K562 (cell line): ENCODE data around the gene PLCB3. TPM values are rescaled to one million over a fixed set of nuclear protein-coding genes. Genes with fewer than 3 reads are reported as not detected.

ENCODE experiments used
- ATAC-seq: fragments of 200-7000 bp; cut with Tn5 transposase; 3 replicates; pipeline ENCODE4 v1.9.1; 2020; ENCODE audit warnings: moderate library complexity
- BruUV-seq: library from RNA; stranded (reverse); fragments of 400-500 nt; replicated peaks from 2 replicates; lab custom pipeline; 2021; lab: Mats Ljungman, UMichigan
- CTCF ChIA-PET: fragments of 300-600 bp; formaldehyde crosslinking; extraction: SDS; loops from one replicate; lab custom pipeline; 2021; ENCODE audit warnings: low intra/inter-chr PET ratio; lab: Yijun Ruan, JAX
- POLR2A ChIA-PET: fragments of 300-600, 350-650 bp; sonication (Branson Sonifier 250); formaldehyde crosslinking; extraction: SDS; loops from one replicate; lab custom pipeline; 2021; ENCODE audit warnings: antibody characterized with exemption, inconsistent platforms; lab: Yijun Ruan, JAX
- DNase-seq, 4 experiments: peaks; one replicate each; pipeline versions ENCODE4 v3.0.0 to v3.0.0-alpha.2; 2011 to 2018; ENCODE audit warnings: low spot score in 3 of 4, mixed read lengths in 3 of 4; ENCODE audit errors: extremely low read depth in 1 of 4
- FAIRE-seq: peaks from 2 replicates; lab custom pipeline; 2011; peaks lifted over from hg19 to GRCh38; lab: Jason Lieb, UNC
- H2AFZ ChIP-seq: 2 replicates; pipeline ENCODE4 v1.6.0; 2011; ENCODE audit warnings: low read depth, low read length, control low read depth, inconsistent platforms
- H3K27ac ChIP-seq: fragments of 200-600 bp; 3 replicates; pipeline ENCODE4 v1.8.0; 2011; ENCODE audit warnings: low read depth, mild to moderate bottlenecking, control low read depth, inconsistent platforms, low read length, moderate library complexity, mixed read lengths; ENCODE audit errors: extremely low read depth
- H3K27me3 ChIP-seq, 2 experiments: fragments of 300-600 bp in 1 of 2; 2 replicates in 1 of 2; 3 replicates in 1 of 2; pipeline versions ENCODE4 v1.6.0 to v1.8.0; 2011; ENCODE audit warnings: inconsistent platforms in 2 of 2, low read length in 2 of 2, mild to moderate bottlenecking in 1 of 2, mixed read lengths in 1 of 2, moderate library complexity in 1 of 2; ENCODE audit not compliant: control insufficient read depth in 2 of 2, insufficient read depth in 2 of 2
- H3K36me3 ChIP-seq: fragments of 300-600 bp; 3 replicates; pipeline ENCODE4 v1.8.0; 2011; ENCODE audit warnings: mild to moderate bottlenecking, low read length, inconsistent platforms; ENCODE audit not compliant: control insufficient read depth, insufficient read depth
- H3K4me1 ChIP-seq, 2 experiments: fragments of 200-600 bp in 1 of 2; replicated peaks in 1 of 2; 2 replicates in 1 of 2; 3 replicates in 1 of 2; pipeline versions ENCODE4 v1.5.1 to v1.8.0; 2011; ENCODE audit warnings: inconsistent platforms in 2 of 2, low read length in 2 of 2, mild to moderate bottlenecking in 1 of 2, mixed read lengths in 1 of 2, moderate library complexity in 1 of 2; ENCODE audit not compliant: control insufficient read depth in 2 of 2, insufficient read depth in 2 of 2
- H3K4me2 ChIP-seq: 2 replicates; pipeline ENCODE4 v1.6.1; 2011; ENCODE audit warnings: low read length, control low read depth, inconsistent platforms, mixed read lengths; ENCODE audit not compliant: insufficient read depth
- H3K4me3 ChIP-seq: fragments of 200-600 bp; sonication (generic), shearing (Covaris generic); 2 replicates; pipeline ENCODE4 v1.5.1; 2016; ENCODE audit warnings: control low read depth, inconsistent platforms
- H3K79me2 ChIP-seq: fragments of 200-600 bp; 3 replicates; pipeline ENCODE4 v1.8.0; 2011; ENCODE audit warnings: low read length, inconsistent platforms; ENCODE audit not compliant: control insufficient read depth, insufficient read depth
- H3K9ac ChIP-seq, 2 experiments: 2 replicates each; pipeline versions ENCODE4 v1.6.0 to v1.6.1; 2011; ENCODE audit warnings: low read depth in 2 of 2, low read length in 2 of 2, control low read depth in 1 of 2, inconsistent platforms in 1 of 2, mild to moderate bottlenecking in 1 of 2, mixed read lengths in 1 of 2; ENCODE audit not compliant: insufficient read depth in 1 of 2
- H3K9me1 ChIP-seq: one replicate; pipeline ENCODE4 v1.6.0; 2011; ENCODE audit warnings: inconsistent platforms, mild to moderate bottlenecking, low read length, moderate library complexity; ENCODE audit not compliant: control insufficient read depth, insufficient read depth
- H3K9me3 ChIP-seq: replicated peaks from 2 replicates; pipeline ENCODE4 v1.5.1; 2011; ENCODE audit warnings: low read depth, low read length, inconsistent platforms; ENCODE audit not compliant: control insufficient read depth, insufficient read depth
- H4K20me1 ChIP-seq: replicated peaks from 2 replicates; pipeline ENCODE4 v1.6.1; 2011; ENCODE audit warnings: low read length, inconsistent platforms, mixed read lengths; ENCODE audit not compliant: control insufficient read depth, insufficient read depth
- CC2D1A ChIP-seq: fragments of 450-650 bp; IDR thresholded peaks from 2 replicates; pipeline ENCODE4 v1.6.1; 2017; ENCODE audit warnings: mild to moderate bottlenecking
- CREM ChIP-seq: IDR thresholded peaks from 2 replicates; pipeline ENCODE4 v1.6.1; 2014; ENCODE audit warnings: antibody characterized with exemption, low read depth
- DACH1 ChIP-seq: fragments of 450-650 bp; IDR thresholded peaks from 2 replicates; pipeline ENCODE4 v1.6.1; 2018; ENCODE audit not compliant: partially characterized antibody
- E4F1 ChIP-seq: fragments of 250-450 bp; sonication (Bioruptor Pico); IDR thresholded peaks from 2 replicates; pipeline ENCODE4 v1.5.0; 2021; ENCODE audit warnings: mild to moderate bottlenecking, borderline replicate concordance
- ELF4 ChIP-seq: fragments of 450-650 bp; formaldehyde crosslinking; IDR thresholded peaks from 2 replicates; pipeline ENCODE4 v1.4.0; 2022; ENCODE audit warnings: missing genetic modification characterization
- EP300 ChIP-seq: IDR thresholded peaks from 2 replicates; pipeline ENCODE4 v1.6.1; 2012; ENCODE audit warnings: low read length, improper control_type of control experiment
- HMGN3 ChIP-seq: IDR thresholded peaks from 2 replicates; pipeline ENCODE4 v1.6.1; 2011; ENCODE audit warnings: borderline replicate concordance, low read depth, mild to moderate bottlenecking, mixed read lengths, low read length; ENCODE audit not compliant: insufficient read length; ENCODE audit errors: extremely low read depth
- MAFG ChIP-seq: fragments of 450-650 bp; conservative IDR thresholded peaks from 2 replicates; pipeline ENCODE4 v1.6.1; 2016; ENCODE audit warnings: missing genetic modification characterization, missing compliant biosample characterization
- MYC ChIP-seq, 2 experiments: fragments of 250-450 bp in 1 of 2; sonication (Bioruptor Pico) in 1 of 2; IDR thresholded peaks; 2 replicates each; pipeline versions ENCODE4 v1.5.1 to v1.6.1; 2012 to 2021; ENCODE audit warnings: low read depth in 2 of 2, borderline replicate concordance in 1 of 2, improper control_type of control experiment in 1 of 2, low read length in 1 of 2, mild to moderate bottlenecking in 1 of 2, moderate library complexity in 1 of 2
- NCOR1 ChIP-seq: fragments of 450-650 bp; IDR thresholded peaks from 2 replicates; pipeline ENCODE4 v1.6.1; 2016; ENCODE audit warnings: mild to moderate bottlenecking, moderate library complexity
- NFRKB ChIP-seq: fragments of 450-650 bp; IDR thresholded peaks from 2 replicates; pipeline ENCODE4 v1.6.1; 2016; ENCODE audit warnings: low read depth
- NUFIP1 ChIP-seq: fragments of 450-650 bp; IDR thresholded peaks from 2 replicates; pipeline ENCODE4 v1.6.1; 2018; ENCODE audit not compliant: partially characterized antibody
- PHF8 ChIP-seq: fragments of 200-600 bp; sonication (generic); IDR thresholded peaks from 2 replicates; pipeline ENCODE4 v1.6.1; 2012; ENCODE audit warnings: mixed run types, mild to moderate bottlenecking, inconsistent platforms, low read length, moderate library complexity, borderline replicate concordance
- PRMT5 ChIP-seq: sonication (generic); formaldehyde crosslinking; IDR thresholded peaks from 2 replicates; pipeline ENCODE4 v1.5.0; 2020; ENCODE audit warnings: missing genetic modification reagents
- RBBP5 ChIP-seq: fragments of 200-600 bp; sonication (generic); IDR thresholded peaks from 2 replicates; pipeline ENCODE4 v1.6.1; 2012; ENCODE audit warnings: borderline replicate concordance, mild to moderate bottlenecking, low read length, control low read depth, inconsistent platforms; ENCODE audit not compliant: insufficient read depth, poor library complexity, severe bottlenecking
- ZNF134 ChIP-seq: fragments of 250-450 bp; sonication (Bioruptor Pico); conservative IDR thresholded peaks from 2 replicates; pipeline ENCODE4 v1.4.0; 2020
- WGBS: fragments of 100-300 bp; shearing (Covaris generic); methylation state at CpG from one replicate; pipeline ENCODE4 v1.1.6; 2016; ENCODE audit warnings: low coverage, mixed read lengths; ENCODE audit not compliant: insufficient coverage; ENCODE audit errors: missing lambda C conversion rate; 5-methylcytosine and 5-hydroxymethylcytosine counted together
- in situ Hi-C: fragments of 300-500 bp; cut with MboI; formaldehyde crosslinking; loops from 4 replicates; pipeline ENCODE4 v1.15.0; 2018; ENCODE audit warnings: inconsistent platforms, mixed read lengths
- intact Hi-C: fragments of 100-400 bp; cut with micrococcal nuclease; formaldehyde crosslinking; loops from 2 replicates; pipeline ENCODE4 v1.14.2; 2022
- polyA plus RNA-seq, 8 experiments: library from polyadenylated mRNA; depleted of rRNA in 4 of 8; stranded (reverse) in 5 of 8; unstranded in 3 of 8; fragments of >200 nt; fragmentation: Nextera tagmentation in 2 of 8; fragmentation: Illumina TruSeq in 1 of 8; extraction: Ambion mirVana in 2 of 8; extraction: Trizol in 1 of 8; gene quantifications; 2 replicates each; pipeline versions ENCODE4 v1.2.1 to v1.2.3, GENCODE V29; 2011 to 2014; ENCODE audit warnings: inconsistent platforms in 1 of 8, missing spikeins in 1 of 8
- total RNA-seq, 7 experiments: library from RNA; depleted of rRNA in 6 of 7; stranded (reverse); fragments of >200 nt in 6 of 7; fragmentation: Illumina TruSeq in 2 of 7; extraction: Trizol in 2 of 7; gene quantifications; 2 replicates each; pipeline versions ENCODE4 v1.2.1 to v1.2.3, GENCODE V29; 2011 to 2021; ENCODE audit warnings: low replicate concordance in 1 of 7
- TF ChIP-seq, protein P1 (sequence below): sonication (generic); formaldehyde crosslinking; IDR thresholded peaks from 2 replicates; pipeline ENCODE4 v1.8.0; 2022; ENCODE audit warnings: mild to moderate bottlenecking, missing genetic modification reagents

PLCB3 gene
- total and polyA plus RNA-seq, 9 of the 15 experiments (the other 6 are each of a cell fraction or from before 2014, with no cell fraction given), result 0.31 to 44.8 (median 14.6) TPM

- in situ Hi-C loops, result no loop called here
- H3K36me3 ChIP-seq, result peaks cover 23% of the 10 kb centered on the region; the same call in 2 of the 3 replicates
- intact Hi-C loops, result no loop called here
- FAIRE-seq, result peak; percentile 48
- H3K4me3 ChIP-seq, result no peak overlapping the region
- POLR2A ChIA-PET, result interaction anchor here (1.0 to 2.5 kb wide), 7 partner anchors 9 to 71 kb away, joined by 3 to 11 read pairs (median 5); partner anchors contain the start of genes FERMT3, FKBP2 and PPP1R14B
- ATAC-seq, result peak; percentile 3
- no peaks in the 10 kb centered on the region for H4K20me1 ChIP-seq
- CTCF ChIA-PET, result no interaction called here
- no peak overlapping the region for H2AFZ ChIP-seq
- peak overlapping the region; percentile 47; the same call in 2 of the 3 replicates for H3K27ac ChIP-seq
- peaks cover 37 to 73% of the 10 kb centered on the region in 2 experiments for H3K4me1 ChIP-seq
- no TSS peak for BruUV-seq
- H3K9me3 ChIP-seq, result no peaks in the 10 kb centered on the region
- peaks cover 45% of the 10 kb centered on the region for H3K79me2 ChIP-seq
- DNase-seq, result peak in 2 of 4 experiments; percentile 57 to 76
- H3K9ac ChIP-seq, result peak overlapping the region; percentile 48 to 71
- WGBS, result 54% methylated on average over 15 of the region's 15 CpGs
- peak overlapping the region; percentile 67 for H3K4me2 ChIP-seq
- H3K27me3 ChIP-seq, result no peaks in the 10 kb centered on the region
- H3K9me1 ChIP-seq, result no peaks in the 10 kb centered on the region
- TF ChIP-seq NFRKB (no peak), E4F1 (CRISPR knock-in tag) (no peak), DACH1 (no peak), RBBP5 (no peak), PRMT5 (no peak), CREM (0 out of 2 replicates have a peak, but pooled peaks have one; percentile 24), EP300 (no peak), MYC (IDR thresholded peaks at IDR 0.05; ENCODE audit: low read depth, low read length) (no peak), MYC (CRISPR knock-in tag; IDR thresholded peaks at IDR 0.05; ENCODE audit: borderline replicate concordance, low read depth) (no peak), ZNF134 (CRISPR knock-in tag) (no peak), CC2D1A (no peak), NCOR1 (no peak), NUFIP1 (no peak), MAFG (no peak), PHF8 (no peak), ELF4 (CRISPR knock-in tag) (no peak), HMGN3 (peak; percentile 29)
- TF ChIP-seq, protein P1, sequence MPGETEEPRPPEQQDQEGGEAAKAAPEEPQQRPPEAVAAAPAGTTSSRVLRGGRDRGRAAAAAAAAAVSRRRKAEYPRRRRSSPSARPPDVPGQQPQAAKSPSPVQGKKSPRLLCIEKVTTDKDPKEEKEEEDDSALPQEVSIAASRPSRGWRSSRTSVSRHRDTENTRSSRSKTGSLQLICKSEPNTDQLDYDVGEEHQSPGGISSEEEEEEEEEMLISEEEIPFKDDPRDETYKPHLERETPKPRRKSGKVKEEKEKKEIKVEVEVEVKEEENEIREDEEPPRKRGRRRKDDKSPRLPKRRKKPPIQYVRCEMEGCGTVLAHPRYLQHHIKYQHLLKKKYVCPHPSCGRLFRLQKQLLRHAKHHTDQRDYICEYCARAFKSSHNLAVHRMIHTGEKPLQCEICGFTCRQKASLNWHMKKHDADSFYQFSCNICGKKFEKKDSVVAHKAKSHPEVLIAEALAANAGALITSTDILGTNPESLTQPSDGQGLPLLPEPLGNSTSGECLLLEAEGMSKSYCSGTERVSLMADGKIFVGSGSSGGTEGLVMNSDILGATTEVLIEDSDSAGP, result no peak
These were observed 19.0 kb upstream of the PLCB3 start for GRCh38 chr11:64232182-64232966.
